ENCODE measurements around the gene ZNF487.
"Not testable (repeated sequence)": the region's sequence is repeated elsewhere in the genome, so short reads cannot be mapped to it uniquely, and the experiment has no call there.

The ZNF487 gene

GRCh38 chr10:43391496-43391895, 45.4 kb upstream of the ZNF487 start:
- TF ChIP-seq CTCF (IDR thresholded peaks at IDR 0.05; ENCODE audit: low read depth, low read length, missing control alignments): no peak

DNA sequence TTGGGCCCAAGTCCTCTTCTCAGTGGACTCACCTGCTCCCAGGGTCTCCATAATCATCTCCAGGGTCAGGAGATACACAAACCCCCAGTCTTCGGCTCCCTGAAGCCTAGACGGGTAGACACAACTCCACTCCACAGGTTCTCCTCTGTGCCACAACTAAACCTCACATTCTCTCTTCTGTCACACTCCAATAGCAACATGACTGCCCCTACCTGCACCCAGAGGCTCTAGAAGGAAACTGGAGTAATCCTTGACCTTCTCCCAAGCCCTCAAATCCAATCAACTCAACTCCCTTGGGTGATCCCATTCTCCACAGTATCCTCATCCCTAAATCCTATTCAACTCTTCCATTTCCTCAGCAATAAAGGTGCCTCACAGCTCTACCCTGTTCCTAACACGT, 44.2 kb upstream of the ZNF487 start:
- DNase-seq: no peak
- Histone ChIP-seq H3K36me3 (replicated peaks) (peaks cover 56% of the 10 kb centered on the region), H3K4me3 (ENCODE audit: low read depth, low read length) (no peak overlapping the region), H3K27me3 (replicated peaks) (no peaks in the 10 kb centered on the region), H3K27ac (no peak overlapping the region)
- in situ Hi-C loops (cut with HindIII; ENCODE audit: low pct_ligation_motif_present, low sequenced_read_pairs): no loop called here
- TF ChIP-seq CTCF (IDR thresholded peaks at IDR 0.05; ENCODE audit: low read depth, low read length, missing control alignments): no peak

More at GRCh38 chr10:43391496-43391895, 45.4 kb upstream of the ZNF487 start:
- Histone ChIP-seq H3K4me3 (ENCODE audit: low read depth, low read length) (no peak overlapping the region), H3K27ac (no peak overlapping the region), H3K27me3 (replicated peaks) (no peaks in the 10 kb centered on the region), H3K36me3 (replicated peaks) (peaks cover 68% of the 10 kb centered on the region)
- in situ Hi-C loops (cut with HindIII; ENCODE audit: low pct_ligation_motif_present, low sequenced_read_pairs): no loop called here
- no peak for DNase-seq

DNA sequence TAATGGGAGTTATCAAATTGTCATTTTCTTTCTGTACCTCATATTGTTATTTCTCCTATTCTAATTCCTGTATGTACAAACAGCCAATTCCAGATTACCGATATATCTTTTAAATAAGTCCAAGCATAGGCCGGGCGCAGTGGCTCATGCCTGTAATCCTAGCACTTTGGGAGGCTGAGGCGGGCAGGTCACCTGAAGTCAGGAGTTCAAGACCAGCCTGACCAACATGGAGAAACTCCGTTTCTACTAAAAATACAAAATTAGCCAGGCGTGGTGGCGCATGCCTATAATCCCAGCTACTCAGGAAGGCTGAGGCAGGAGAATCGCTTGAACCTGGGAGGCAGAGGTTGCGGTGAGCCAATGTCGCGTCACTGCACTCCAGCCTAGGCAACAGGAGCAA, 43.7 kb upstream of the ZNF487 start:
- H3K36me3 ChIP-seq (replicated peaks): peaks cover 51% of the 10 kb centered on the region
- DNase-seq; in situ Hi-C loops (cut with HindIII; ENCODE audit: low pct_ligation_motif_present, low sequenced_read_pairs); H3K27me3 ChIP-seq (replicated peaks); H3K4me3 ChIP-seq (ENCODE audit: low read depth, low read length); H3K27ac ChIP-seq: not testable (repeated sequence)

GRCh38 chr10:43393606-43394360, 43.1 kb upstream of the ZNF487 start:
- peaks cover 46% of the 10 kb centered on the region for H3K36me3 ChIP-seq (replicated peaks)
- DNase-seq: no peak
- H3K4me3 ChIP-seq (ENCODE audit: low read depth, low read length): no peak overlapping the region
- in situ Hi-C loops (cut with HindIII; ENCODE audit: low pct_ligation_motif_present, low sequenced_read_pairs): no loop called here
- TF ChIP-seq CTCF (IDR thresholded peaks at IDR 0.05; ENCODE audit: low read depth, low read length, missing control alignments): no peak
- no peaks in the 10 kb centered on the region for H3K27me3 ChIP-seq (replicated peaks)
- H3K27ac ChIP-seq: no peak overlapping the region

GRCh38 chr10:43394868-43395267, 42.0 kb upstream of the ZNF487 start:
- no peak for TF ChIP-seq CTCF (IDR thresholded peaks at IDR 0.05; ENCODE audit: low read depth, low read length, missing control alignments)
- DNase-seq: no peak
- peaks cover 43% of the 10 kb centered on the region for H3K36me3 ChIP-seq (replicated peaks)
- peak overlapping the region; percentile 67 for H3K4me3 ChIP-seq (ENCODE audit: low read depth, low read length)
- no peak overlapping the region for H3K27ac ChIP-seq
- in situ Hi-C loops (cut with HindIII; ENCODE audit: low pct_ligation_motif_present, low sequenced_read_pairs): no loop called here
- H3K27me3 ChIP-seq (replicated peaks): no peaks in the 10 kb centered on the region

GRCh38 chr10:43395571-43396060, 41.3 kb upstream of the ZNF487 start:
- peak; percentile 27 for DNase-seq
- Histone ChIP-seq H3K4me3 (ENCODE audit: low read depth, low read length) (peak overlapping the region; percentile 67), H3K36me3 (replicated peaks) (peaks cover 38% of the 10 kb centered on the region), H3K27me3 (replicated peaks) (no peaks in the 10 kb centered on the region), H3K27ac (peak overlapping the region; percentile 84)
- TF ChIP-seq CTCF (IDR thresholded peaks at IDR 0.05; ENCODE audit: low read depth, low read length, missing control alignments): no peak
- in situ Hi-C loops (cut with HindIII; ENCODE audit: low pct_ligation_motif_present, low sequenced_read_pairs): no loop called here

All from brain microvascular endothelial cell (primary cell).